ENCODE data around the gene GYS1. TPM values are rescaled to one million over a fixed set of nuclear protein-coding genes. Genes with fewer than 3 reads are reported as not detected.

The GYS1 gene
- total RNA-seq, 1 experiment from 2014 or later, result 42.8 TPM

DNA sequence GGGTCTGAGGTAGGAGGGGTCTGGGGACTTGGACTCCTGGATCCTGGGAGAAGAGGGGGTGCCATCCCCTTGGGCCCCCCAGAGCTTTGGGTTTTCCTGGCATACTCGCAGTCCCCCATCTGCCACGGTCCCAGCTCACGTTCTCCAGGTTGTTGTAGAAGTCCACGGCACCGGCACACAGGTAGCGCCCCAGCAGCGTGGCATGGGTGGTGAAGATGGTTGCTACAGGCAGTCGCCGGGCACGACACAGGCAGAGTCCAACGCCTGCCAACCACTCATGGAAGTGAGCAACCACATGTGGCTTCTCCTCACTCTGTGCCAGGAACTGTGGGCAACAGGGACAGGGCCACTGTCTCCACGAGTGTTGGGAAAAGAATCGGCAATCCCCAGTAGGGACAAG, 7.4 kb downstream of the GYS1 start:
- Histone ChIP-seq H3K9me3 (replicated peaks) (no peaks in the 10 kb centered on the region), H3K4me3 (no peak overlapping the region), H3K36me3 (peaks cover 47% of the 10 kb centered on the region), H3K27me3 (no peaks in the 10 kb centered on the region), H3K27ac (no peak overlapping the region), H3K4me1 (peaks cover 12% of the 10 kb centered on the region)
- no peak for DNase-seq

- DNase-seq, result no peak
- no peaks in the 10 kb centered on the region for H3K9me3 ChIP-seq (replicated peaks)
- H3K27ac ChIP-seq, result no peak overlapping the region
- H3K4me1 ChIP-seq, result peaks cover 11% of the 10 kb centered on the region
- H3K4me3 ChIP-seq, result no peak overlapping the region
- peaks cover 40% of the 10 kb centered on the region for H3K36me3 ChIP-seq
- no peaks in the 10 kb centered on the region for H3K27me3 ChIP-seq
Observed at GRCh38 chr19:48982280-48982679, 10.8 kb downstream of the GYS1 start.

GRCh38 chr19:48977061-48977460, 16.0 kb downstream of the GYS1 start:
- H3K9me3 ChIP-seq (replicated peaks), result no peaks in the 10 kb centered on the region
- no peak overlapping the region for H3K27ac ChIP-seq
- no peak for DNase-seq
- peaks cover 26% of the 10 kb centered on the region for H3K36me3 ChIP-seq
- no peaks in the 10 kb centered on the region for H3K27me3 ChIP-seq
- no peak overlapping the region for H3K4me3 ChIP-seq
- peaks cover 11% of the 10 kb centered on the region for H3K4me1 ChIP-seq

DNA sequence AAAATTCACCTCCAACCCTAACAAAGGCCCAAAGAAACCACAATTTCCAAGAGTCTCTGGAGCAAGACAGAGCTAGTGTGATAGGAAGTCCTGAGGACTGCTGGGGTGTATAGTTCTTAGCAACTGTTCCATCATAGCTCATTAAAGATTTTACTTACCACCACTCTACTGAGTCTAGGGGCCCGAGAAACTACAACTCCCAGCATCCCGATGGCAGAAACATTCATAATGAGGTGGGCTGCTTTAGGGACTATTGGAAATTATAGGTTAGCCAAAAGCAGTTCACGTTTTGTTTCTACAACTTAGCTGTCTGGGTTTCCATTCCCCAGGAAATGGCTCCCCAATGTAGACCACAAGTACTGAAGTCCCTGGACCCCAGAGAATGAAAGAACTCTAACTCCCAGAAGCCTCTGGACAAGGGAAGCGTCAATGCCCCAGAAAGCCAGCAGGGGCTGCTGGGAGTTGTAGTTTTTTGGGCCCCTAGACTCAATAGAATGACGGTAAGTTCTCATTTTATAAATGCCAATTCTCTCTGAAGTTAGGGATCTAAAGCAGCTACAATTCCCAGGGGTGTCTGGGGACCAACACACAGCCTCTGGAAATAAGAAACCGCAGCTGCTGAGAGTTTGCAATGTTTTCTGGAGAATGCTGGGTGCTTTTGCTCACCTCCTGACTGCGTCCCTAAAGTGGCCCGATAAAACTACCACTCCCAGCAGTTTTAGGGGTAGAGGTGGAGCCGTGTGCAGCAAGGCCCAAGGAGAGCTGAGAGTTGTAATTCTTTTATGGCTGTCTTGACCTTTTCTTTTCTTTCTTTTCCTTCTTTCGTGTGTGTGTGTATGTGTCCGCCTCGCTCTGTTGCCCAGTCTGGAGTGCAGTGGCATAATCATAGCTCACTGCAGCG, 16.9 kb downstream of the GYS1 start:
- Histone ChIP-seq H3K4me3 (no peak overlapping the region), H3K9me3 (replicated peaks) (no peaks in the 10 kb centered on the region), H3K27me3 (no peaks in the 10 kb centered on the region), H3K27ac (no peak overlapping the region), H3K36me3 (peaks cover 26% of the 10 kb centered on the region), H3K4me1 (peaks cover 11% of the 10 kb centered on the region)
- DNase-seq, result peak; percentile 36 to 65

- Histone ChIP-seq H3K27me3 (no peaks in the 10 kb centered on the region), H3K27ac (no peak overlapping the region), H3K4me1 (no peaks in the 10 kb centered on the region), H3K9me3 (replicated peaks) (no peaks in the 10 kb centered on the region), H3K4me3 (no peak overlapping the region), H3K36me3 (peaks cover 59% of the 10 kb centered on the region)
- DNase-seq, result peak; percentile 35 to 52
Observed at GRCh38 chr19:48970923-48971395, 22.1 kb downstream of the GYS1 start.

GRCh38 chr19:48970139-48970766, 22.9 kb downstream of the GYS1 start:
- H3K9me3 ChIP-seq (replicated peaks), result no peaks in the 10 kb centered on the region
- peaks cover 58% of the 10 kb centered on the region for H3K36me3 ChIP-seq
- H3K27ac ChIP-seq, result no peak overlapping the region
- H3K4me3 ChIP-seq, result no peak overlapping the region
- H3K27me3 ChIP-seq, result no peaks in the 10 kb centered on the region
- DNase-seq, result no peak
- H3K4me1 ChIP-seq, result no peaks in the 10 kb centered on the region

- Histone ChIP-seq H3K27me3 (no peaks in the 10 kb centered on the region), H3K4me3 (no peak overlapping the region), H3K27ac (no peak overlapping the region), H3K36me3 (peaks cover 58% of the 10 kb centered on the region), H3K4me1 (peaks cover 2% of the 10 kb centered on the region), H3K9me3 (replicated peaks) (no peaks in the 10 kb centered on the region)
- DNase-seq, result peak; percentile 38 to 55
Observed at GRCh38 chr19:48969276-48970138, 23.6 kb downstream of the GYS1 start.

DNA sequence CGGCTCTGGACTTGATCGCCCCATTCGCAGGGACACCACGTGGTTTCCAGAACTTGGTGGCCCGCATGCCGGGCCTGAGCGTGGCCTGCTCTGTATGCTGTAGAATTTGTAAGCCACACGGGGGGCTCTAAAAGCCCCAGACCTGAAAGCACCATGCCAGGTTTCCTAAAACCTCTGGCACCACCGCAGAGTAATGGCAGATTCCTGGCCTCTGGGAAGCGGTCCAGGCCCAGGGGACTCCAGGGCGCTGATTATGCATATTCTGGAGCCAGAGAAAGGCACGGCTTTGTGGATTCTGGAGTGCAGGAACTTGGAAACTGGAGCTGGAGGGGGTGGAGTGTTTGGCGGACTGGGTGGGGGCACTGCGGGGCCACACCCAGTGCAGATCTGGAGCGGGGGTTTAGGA, 24.3 kb downstream of the GYS1 start:
- Histone ChIP-seq H3K4me3 (no peak overlapping the region), H3K27ac (no peak overlapping the region), H3K36me3 (peaks cover 55% of the 10 kb centered on the region), H3K4me1 (peaks cover 9% of the 10 kb centered on the region), H3K27me3 (no peaks in the 10 kb centered on the region), H3K9me3 (replicated peaks) (no peaks in the 10 kb centered on the region)
- DNase-seq, result no peak

GRCh38 chr19:48968179-48968661, 24.9 kb downstream of the GYS1 start:
- H3K4me3 ChIP-seq, result no peak overlapping the region
- H3K27me3 ChIP-seq, result no peaks in the 10 kb centered on the region
- no peak overlapping the region for H3K27ac ChIP-seq
- H3K9me3 ChIP-seq (replicated peaks), result no peaks in the 10 kb centered on the region
- H3K36me3 ChIP-seq, result peaks cover 51% of the 10 kb centered on the region
- no peak for DNase-seq
- H3K4me1 ChIP-seq, result peaks cover 13% of the 10 kb centered on the region

- H3K9me3 ChIP-seq (replicated peaks), result no peaks in the 10 kb centered on the region
- H3K27ac ChIP-seq, result no peak overlapping the region
- H3K36me3 ChIP-seq, result peaks cover 46% of the 10 kb centered on the region
- DNase-seq, result no peak
- H3K4me1 ChIP-seq, result peaks cover 13% of the 10 kb centered on the region
- no peaks in the 10 kb centered on the region for H3K27me3 ChIP-seq
- H3K4me3 ChIP-seq, result no peak overlapping the region
Observed at GRCh38 chr19:48967346-48968178, 25.5 kb downstream of the GYS1 start.

DNA sequence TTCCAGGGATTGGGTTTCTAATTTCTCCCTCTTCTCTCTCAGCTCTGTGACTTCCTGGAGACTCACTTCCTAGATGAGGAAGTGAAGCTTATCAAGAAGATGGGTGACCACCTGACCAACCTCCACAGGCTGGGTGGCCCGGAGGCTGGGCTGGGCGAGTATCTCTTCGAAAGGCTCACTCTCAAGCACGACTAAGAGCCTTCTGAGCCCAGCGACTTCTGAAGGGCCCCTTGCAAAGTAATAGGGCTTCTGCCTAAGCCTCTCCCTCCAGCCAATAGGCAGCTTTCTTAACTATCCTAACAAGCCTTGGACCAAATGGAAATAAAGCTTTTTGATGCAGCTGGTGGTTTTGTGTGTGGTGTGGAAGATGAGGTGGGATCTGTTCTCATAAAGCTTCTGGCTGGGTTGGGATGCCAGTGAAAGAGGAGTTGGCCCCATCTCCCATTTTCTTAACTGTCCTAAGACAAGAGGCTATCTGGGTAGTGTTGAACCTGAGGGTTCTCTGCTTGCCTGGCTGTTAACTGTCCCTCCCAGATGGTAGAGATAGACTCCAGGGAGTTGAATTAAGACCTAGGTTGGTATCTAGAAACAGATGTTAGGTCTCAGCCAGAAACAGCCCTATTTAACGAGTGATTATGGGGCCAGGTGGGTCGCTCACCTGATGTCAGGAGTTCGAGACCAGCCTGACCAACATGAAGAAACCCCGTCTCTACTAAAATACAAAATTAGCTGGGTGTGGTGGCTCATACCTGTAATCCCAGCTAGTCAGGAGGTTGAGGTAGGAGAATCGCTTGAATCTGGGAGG, 26.4 kb downstream of the GYS1 start:
- H3K36me3 ChIP-seq, result peaks cover 45% of the 10 kb centered on the region
- H3K27me3 ChIP-seq, result no peaks in the 10 kb centered on the region
- H3K27ac ChIP-seq, result no peak overlapping the region; the same call in 1 of the 2 replicates
- peak overlapping the region; percentile 76 for H3K4me3 ChIP-seq
- H3K9me3 ChIP-seq (replicated peaks), result no peaks in the 10 kb centered on the region
- no peak for DNase-seq
- peaks cover 18% of the 10 kb centered on the region for H3K4me1 ChIP-seq

GRCh38 chr19:48965806-48966540, 27.1 kb downstream of the GYS1 start:
- peak; percentile 89 to 94 for DNase-seq
- Histone ChIP-seq H3K27me3 (no peaks in the 10 kb centered on the region), H3K36me3 (peaks cover 42% of the 10 kb centered on the region), H3K9me3 (replicated peaks) (no peaks in the 10 kb centered on the region), H3K4me1 (peaks cover 18% of the 10 kb centered on the region), H3K27ac (peak overlapping the region; percentile 55), H3K4me3 (peak overlapping the region; percentile 76)
